Measurements from ENCODE around the gene NEURL1.
"Not testable (repeated sequence)": the region's sequence is repeated elsewhere in the genome, so short reads cannot be mapped to it uniquely, and the experiment has no call there.

NEURL1 gene

DNA sequence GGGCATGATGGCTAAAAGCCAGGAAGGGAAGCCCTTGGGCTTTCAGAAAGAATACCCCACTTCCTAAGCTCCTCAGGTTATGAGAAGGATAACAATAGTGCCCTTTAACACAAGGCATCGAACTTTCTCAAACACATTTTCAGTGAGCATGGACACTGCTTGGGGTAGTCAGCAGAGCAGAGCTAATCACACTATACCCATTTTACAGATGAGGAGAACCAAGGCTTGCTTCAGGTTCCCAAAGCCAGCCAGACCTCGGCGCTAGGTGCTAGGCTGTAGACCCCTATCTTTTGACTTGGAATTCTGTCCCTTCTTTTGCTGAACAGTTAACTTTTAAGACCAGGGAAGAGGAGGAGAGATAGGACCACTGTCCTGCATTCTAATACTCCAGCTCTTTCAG lies 1.8 kb downstream of the NEURL1 start:
- DNase-seq (ENCODE audit: low spot score), result no peak

DNA sequence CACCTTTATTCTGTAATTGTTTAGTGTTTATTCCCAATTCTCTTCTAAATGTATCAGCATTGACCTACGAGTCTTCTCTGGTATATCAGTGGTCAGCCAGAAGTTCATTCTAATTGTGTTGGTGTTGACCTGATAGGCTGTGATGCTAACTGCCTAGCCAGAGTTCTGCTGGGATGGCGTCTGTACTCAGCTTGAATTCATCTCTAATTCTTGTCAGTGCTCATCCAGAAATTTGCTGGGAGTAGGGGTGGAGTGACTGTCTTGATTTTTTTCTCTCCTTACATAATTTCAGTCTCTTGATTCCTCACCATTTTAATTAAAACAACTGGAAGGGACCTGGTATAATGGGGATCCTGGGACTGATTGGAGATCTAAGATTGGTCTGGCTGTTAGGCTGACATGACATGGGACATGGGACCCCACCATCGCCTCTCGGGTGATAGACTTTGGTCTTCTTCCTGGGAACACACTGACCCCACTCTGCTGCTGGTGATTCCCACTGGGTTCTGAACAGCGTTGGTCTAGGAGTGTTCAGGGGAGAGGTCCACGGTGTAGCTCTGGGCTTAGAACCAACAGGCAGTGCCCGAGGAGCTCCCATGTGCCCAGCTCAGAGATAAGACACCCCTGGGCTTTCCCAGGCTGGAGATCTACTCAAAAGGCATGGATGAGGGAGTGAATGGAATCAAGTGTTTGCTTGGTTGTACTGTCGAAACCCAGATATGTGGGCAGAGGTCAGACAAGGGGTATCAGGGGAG lies 3.8 kb downstream of the NEURL1 start:
- no peak for DNase-seq (ENCODE audit: low spot score)

DNA sequence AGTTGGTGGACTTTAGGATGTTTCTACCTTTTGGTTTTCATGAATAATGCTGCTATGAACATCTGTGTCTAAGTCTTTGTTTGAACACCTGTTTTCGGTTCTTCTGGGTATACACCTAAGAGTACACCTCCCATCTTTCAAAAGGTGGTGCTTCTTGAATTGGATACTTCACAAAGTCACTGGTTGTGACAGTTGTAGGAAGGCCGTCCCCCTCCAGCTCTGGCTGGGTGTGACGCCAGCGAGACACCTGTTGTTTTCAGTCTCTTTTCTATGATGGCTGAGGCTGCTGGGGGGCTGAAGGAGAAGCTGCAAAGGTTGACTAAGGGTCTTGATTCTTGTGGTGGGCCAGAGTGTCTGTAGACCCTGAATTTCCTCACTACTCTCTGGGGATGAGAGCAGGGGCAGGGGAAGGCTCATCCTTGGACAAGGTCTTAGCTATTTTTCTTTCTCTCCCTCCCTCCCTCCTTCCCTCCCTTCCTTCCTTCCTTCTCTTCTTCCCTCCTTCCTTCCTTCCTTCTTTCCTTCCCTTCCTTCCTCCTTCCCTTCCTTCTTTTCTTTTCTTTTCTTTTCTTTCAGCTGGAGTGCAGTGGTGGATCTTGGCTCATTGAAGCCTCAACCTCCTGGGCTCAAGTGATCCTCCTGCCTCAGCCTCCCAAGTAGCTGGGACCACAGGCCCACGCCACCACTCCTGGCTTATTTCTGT lies 5.6 kb downstream of the NEURL1 start:
- no peak for DNase-seq (ENCODE audit: low spot score)

DNA sequence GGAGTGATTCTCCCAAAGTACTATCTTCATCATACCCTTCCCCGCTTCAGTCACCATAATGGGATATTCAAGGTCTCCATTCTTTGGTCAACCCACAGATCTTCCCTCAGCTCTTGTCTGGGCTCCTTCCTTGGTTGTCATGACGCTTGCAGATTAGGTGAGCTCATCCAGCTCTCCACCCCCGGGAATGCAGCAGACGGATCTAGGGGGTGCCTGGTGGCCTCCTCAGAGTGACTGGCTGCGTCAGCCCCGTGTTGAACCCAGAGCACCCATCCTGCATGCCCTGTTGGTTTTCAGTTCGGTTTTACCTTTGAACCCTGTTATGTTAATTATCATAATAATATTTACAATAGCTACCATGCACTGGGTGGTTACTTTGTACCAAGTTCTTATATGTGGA lies 6.4 kb downstream of the NEURL1 start:
- DNase-seq (ENCODE audit: low spot score), result no peak

DNA sequence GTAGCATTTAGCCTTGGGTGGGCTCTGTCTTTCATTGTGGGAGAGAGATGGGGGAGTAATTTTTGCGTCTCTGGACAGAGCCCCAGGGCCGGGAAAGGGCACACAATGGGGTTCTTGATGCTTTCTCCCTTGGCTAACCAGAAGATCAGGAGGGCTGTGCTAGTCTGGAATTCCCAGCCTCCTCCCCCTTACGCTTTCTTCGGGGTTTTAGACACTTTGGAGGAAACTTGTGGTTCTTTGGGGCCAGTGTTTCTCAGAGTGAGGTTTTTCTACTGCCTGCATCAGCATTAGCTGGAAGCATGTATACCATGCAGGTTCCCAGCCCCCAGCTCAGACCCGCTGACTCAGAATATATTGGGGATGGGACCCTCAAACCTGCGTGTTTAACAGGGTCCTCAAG lies 7.0 kb downstream of the NEURL1 start:
- no peak for DNase-seq (ENCODE audit: low spot score)

DNA sequence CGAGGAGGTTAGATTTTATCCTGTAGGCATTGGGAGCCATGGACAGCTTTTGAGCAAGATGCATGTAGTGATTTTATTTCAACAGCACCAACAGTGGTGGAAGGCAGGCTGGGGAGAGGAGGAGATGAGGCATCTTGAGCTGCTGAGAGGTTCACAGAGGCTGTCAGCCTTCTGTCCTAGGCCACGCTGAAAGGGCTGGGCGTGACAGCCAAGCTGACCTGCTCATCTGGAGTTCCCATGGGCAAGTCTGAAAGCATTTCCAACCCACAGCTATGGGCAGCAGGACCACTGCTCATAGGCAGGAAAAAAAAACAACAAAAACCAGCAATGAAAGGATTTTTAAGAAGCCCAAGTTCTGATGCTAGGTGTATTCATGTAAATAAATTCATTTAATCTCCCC lies 7.7 kb downstream of the NEURL1 start:
- DNase-seq (ENCODE audit: low spot score), result no peak

DNA sequence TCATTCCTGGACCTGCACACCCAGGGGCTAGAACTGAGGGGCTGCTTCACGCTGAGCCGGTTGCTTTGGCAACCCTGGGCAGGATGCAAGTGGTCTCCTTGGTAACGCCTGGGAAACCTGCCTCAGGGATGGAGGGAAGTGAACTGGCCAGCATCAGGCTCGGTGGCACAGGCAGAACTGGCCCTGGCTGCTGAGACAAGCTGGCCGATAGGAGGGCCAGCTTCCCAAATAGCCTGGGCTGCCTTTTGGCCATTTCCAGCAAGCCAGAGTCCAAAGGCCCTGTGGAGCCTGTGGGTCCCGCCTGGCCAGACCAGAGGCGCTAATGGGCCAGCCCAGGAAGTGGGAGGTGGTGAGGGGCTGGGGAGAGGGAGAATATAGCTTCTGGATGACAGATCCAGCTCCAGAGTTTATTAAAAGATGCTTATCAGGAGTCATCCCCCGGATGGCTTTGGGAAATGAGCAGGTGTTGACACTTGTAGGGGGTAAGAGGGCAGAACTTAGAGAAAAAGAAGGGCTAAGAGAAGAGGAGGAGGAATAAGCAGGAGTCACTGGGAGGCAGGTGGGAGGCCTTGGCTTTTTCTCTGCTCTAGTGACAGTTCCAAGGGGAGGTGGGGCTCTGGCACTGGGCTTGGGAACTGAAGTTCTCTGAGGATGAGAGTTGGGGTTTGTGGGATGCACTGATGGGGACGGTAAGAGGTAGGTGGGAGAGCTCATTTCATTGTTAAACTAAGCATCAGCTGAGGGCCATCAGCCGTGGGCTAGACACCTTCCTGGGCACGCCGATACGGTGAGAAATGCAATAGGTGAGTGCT lies 9.6 kb downstream of the NEURL1 start:
- DNase-seq (ENCODE audit: low spot score), result no peak

DNA sequence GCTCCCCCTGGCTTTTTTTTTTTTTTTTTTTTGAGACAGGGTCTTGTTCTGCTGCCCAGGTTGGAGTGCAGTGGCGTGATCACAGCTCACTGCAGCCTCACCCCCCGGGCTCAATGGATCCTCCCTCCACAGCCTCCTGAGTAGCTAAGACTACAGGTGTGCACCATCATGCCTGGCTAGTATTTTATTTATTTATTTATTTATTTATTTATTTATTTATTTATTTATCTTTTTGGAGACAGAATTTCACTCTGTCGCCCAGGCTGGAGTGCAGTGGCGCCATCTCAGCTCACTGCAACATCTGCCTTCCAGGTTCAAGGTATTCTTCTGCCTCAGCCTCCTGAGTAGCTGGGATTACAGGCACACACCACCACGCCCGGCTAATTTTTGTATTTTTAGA lies 10.3 kb downstream of the NEURL1 start:
- DNase-seq (ENCODE audit: low spot score), result not testable (repeated sequence)

DNA sequence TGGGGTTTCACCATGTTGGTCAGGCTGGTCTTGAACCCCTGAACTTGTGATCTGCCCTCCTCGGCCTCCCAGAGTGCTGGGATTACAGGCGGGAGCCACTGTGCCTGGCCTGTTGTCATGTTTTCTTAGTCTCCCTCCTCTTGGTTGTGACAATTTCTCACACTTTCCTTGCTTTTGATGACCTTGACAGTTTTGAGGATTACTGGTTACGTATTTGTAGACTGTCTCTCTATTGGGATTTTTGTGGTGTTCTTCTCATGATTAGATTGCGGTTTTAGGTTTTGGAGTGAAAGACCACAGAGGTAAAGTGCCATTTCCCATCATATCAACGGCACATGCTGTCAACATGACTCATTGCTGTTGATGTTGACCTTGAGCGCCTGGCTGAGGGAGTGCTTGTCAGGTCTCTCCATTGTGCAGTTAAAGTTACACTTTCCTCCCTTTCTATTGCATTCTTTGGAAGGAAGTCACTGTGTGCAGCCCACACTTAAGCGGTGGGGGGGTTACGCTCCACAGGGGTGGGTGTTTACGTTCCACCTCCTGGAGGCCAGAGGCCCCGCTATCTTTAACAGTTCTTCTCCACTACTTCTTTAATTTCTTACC lies 10.8 kb downstream of the NEURL1 start:
- no peak for DNase-seq (ENCODE audit: low spot score)

DNA sequence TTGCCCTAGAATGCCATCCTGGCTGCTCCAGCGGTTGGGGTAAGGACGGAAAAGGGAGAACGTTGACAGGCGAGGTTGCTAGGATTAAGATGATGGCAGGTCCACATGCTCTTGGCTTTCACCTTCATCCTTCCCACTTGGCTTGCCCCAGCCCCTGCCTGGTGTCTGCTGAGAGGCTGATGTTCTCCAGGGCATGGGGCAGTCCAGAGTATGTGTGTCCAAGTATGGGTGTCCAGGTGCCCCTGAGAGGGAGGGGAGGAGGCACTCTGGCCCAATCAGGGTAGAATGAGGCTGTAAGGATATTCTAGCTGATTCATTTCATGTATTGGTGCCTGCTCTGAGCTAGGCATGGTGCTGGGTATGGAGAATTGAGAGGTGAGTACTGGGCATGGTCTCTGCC lies 12.6 kb downstream of the NEURL1 start:
- no peak for DNase-seq (ENCODE audit: low spot score)

DNA sequence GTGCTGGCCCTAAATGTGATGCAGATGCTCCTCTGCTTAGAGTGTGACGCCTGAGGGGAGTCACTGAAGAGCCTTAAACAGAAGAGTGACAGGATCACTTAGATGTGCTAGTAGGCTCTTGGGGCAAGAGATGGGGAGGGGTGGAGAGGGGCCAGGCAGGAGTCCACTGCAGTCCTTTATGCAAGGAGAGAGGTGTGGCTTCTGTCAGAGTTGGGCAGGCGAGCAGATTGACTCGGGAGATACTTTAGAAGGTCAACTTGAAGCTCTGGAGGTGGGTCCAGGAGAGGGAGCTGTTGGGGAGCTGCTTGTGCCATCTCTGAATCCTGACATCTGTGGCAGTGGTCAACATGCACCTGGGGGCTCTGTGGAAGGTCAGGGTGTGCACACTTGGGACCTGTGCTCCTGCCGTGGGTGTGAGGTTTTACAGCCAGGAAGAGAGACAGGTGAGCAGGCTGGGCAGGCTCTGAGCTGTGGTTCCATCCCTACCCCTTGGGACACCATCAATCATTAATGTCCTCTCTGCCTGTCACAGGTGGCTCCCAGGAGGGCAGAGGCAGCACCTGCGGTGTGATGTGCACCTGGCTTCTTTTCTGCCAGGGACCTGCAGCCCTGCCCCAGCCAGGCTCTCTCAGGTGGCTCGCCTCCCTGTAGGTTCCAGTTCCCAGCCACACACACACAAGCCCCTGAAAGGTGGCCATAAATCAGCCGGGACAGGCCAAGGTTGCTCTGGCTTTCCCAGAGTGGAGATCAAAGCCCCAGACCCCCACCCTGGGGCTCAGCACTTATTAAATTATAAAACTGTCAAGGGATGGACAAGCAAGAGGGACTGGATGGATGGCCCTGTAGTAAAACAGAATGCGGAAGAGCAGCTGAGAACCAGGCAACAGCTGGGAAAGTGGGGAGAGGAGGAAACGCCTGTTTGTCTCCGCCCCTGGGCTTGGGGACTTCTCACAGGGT lies 14.0 kb downstream of the NEURL1 start:
- no peak for DNase-seq (ENCODE audit: low spot score)

DNA sequence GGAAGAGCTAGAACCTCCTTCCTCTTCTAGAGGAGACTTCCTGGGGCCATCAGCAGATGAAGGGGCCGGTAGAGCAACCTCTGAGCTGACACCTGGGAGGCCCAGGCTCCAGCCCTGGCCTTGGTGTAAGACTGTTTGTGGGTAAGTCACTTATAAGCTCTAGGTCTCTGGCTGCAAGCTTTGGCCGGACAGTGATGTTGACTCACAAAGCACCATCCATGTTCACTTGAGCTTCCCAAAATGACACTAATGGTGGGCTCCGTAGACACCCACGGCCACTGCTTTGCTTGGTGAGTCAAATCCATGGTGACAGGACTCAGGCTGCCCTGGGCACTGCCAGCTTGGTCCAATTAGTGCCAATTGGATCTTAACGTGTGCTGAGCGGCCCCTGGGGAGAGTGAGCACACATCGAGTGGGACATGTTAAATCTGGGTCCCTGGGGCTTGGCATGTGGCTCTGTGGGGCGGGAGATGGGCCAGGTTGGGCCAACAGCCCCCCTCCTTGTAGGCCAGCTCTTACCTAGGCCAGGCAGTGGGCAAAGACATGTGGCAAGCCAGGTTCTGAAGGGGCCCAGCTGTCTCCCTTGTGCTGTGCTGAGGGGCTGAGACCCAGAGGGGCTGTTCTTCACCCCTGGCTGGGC lies 16.7 kb downstream of the NEURL1 start:
- no peak for DNase-seq (ENCODE audit: low spot score)

DNA sequence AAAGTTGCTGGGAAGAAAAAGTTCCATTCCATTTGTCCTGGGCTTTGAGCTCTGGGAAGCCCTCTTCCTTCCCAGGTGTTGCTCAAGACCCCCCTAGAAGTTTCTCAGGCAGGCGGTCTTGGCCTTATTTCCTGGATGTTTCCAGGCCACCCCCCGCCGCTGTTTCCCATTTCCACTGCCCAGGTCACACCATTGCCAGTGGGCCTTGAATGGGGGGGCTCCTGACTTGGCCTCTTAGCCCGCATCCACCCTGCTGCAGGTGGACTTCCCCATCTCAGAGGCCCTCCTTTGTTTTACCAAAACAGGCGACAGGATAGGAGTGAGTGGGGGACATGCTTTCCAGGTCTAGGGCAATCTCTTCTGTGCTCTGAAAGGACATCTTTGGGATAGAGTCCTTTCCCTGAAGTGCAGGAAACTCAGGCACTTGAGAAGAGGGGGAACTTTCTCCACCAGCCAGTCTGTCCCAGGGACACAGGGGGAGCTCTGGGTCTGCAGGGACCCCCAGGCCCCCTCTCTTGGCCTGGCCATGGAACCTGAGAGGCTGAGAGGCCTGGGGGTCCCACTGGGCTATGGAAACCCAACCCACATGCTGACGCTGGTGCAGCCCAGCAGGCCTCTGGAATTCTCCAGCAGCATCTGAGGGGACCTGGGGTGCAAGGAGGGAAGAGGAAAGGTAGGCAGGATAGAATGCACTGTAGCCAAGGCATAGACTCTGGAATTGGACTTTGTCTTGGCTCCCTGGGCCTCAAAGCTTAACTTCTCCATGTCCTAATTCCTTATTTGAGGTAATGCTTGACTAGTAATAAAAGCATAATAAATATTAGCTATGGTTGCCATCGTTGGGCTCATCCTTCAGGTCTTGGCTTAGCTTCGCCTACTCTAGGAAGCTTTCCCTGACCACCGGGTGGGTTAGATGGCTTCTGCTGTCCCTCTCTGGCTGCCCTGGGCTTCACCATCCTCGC lies 17.6 kb downstream of the NEURL1 start:
- DNase-seq (ENCODE audit: low spot score), result no peak

DNA sequence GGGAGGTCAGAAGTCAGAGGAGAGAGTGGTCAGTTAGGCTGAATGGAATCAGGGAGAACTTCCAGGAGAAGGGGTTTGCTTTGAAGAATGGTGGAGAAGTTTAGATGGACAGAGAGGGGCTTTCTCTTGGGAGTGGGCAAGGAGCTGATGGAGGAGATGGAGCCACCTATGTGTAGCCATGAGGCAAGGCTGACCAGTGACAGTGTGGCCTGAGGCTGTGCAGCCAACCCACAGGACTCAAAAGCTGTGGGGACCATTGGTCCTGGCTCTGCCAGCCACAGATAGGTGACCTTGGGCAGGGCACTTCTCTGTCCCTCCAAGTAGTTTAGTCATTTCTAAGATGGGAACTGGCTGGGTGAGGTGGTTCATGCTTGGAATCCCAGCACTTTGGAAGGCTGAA lies 18.7 kb downstream of the NEURL1 start:
- no peak for DNase-seq (ENCODE audit: low spot score)

DNA sequence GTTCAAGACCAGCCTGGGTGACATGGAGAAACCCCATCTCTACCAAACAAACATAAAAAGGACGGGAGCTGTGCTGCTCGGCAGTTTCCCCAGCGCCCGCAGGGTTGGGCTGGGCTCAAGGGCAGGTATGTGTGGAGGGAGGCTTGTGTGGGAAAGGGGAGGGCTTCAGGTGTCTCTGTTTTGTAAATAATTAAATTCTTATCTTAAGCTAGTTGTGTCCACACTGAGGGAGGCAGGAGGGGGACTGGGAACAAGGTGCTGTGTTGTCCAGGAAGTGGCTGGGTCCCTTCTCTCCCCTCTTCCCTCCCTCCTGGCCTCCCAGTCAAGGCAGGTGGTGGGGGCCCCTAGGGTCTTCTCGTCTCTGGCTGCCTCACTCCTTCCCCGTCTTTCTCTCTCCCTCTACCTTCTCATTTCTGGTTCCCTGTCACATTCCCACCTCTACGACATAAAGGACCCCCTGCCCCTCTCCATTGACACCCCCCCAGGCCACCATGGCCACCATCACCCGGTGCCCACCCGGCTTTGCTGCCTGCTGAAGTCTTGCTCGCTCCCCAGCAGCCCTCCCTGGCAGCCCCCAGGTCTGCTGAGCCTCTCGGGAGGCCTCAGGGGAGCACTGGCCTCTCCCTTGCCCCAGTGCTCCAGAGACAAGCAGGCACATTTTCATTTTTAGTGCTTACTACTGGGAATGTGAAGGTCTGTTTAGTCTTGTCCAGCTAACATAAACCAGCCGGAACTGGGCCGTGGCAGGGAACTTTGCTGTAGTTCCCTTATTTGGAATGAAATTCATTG lies 19.3 kb downstream of the NEURL1 start:
- DNase-seq (ENCODE audit: low spot score), result no peak

DNA sequence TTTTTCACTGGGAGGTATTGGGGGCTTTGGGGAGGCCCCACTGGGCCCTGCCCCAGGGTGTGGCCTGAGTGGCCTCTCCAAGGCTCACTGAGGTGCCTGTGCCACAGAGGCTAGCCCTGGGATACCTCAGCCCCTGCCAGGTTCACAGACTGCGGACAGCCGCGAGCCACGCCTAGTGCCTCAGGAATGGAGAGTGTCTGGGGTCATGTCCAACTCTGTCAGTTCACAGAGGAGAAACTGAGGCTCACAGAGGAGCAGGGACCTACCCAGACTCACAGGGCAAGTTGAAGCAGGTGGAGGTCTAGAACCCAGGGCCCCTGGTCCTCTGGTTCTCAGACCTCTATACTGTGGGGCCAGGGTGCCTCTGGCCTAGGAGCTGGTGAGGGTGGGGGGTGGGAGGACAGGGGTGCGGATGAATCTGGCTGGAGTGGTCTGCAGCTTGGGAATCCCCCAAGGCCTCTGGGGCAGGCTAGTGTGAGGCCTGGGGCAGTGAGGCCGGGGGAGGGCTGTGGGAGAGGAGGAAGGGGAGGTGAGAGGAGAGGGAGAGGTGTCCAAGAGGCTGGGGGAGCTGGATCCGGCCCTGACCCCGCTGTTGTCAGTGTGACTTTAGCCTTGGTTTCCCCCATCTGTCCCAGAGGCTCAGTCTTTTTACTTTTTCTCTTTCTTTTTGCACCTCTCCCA lies 20.0 kb downstream of the NEURL1 start:
- no peak for DNase-seq (ENCODE audit: low spot score)

DNA sequence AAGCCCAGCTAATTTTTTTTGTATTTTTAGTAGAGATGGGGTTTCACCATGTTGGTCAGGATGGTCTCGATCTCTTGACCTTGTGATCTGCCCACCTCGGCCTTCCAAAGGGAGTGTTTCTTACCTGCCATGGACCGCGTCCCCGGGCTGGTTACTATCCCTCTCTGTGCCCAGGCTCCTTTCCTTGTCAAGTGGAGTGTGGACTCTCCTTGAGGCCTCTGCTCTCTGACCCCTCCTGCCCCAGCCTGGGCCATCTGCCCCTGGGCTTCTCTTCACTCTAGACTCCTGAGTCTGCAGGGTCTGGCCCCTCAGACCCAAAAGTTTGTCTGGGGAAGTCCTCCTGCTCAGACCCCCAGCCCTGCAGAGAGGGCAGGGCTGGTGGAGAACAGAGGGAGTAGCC lies 20.7 kb downstream of the NEURL1 start:
- no peak for DNase-seq (ENCODE audit: low spot score)

Measured in hematopoietic multipotent progenitor cell treated with erythropoietin and hydrocortisone succinate and interleukin-3 and kit ligand, for 17 days (in vitro differentiated cells).